Measurements from ENCODE around the gene CD79B. TPM values are rescaled to one million over a fixed set of nuclear protein-coding genes. Genes with fewer than 3 reads are reported as not detected.
"Not testable (repeated sequence)": the region's sequence is repeated elsewhere in the genome, so short reads cannot be mapped to it uniquely, and the experiment has no call there.

Gene CD79B
- total RNA-seq, 1 donor from 2014 or later = 4.8 TPM

GRCh38 chr17:63911657-63912100 lies 20.5 kb downstream of the CD79B start:
- DNase-seq (ENCODE audit: low read depth) = peak; percentile 31

- no peak for DNase-seq (ENCODE audit: low read depth)
Observed at GRCh38 chr17:63911041-63911635, 21.0 kb downstream of the CD79B start, which contains the start of gene CSHL1. Gene CSHL1 (minus strand): TSS chr17:63911258. CDS start chr17:63911196, 62 bp downstream.

GRCh38 chr17:63910096-63910495 lies 22.0 kb downstream of the CD79B start:
- no peak for DNase-seq (ENCODE audit: low read depth)

- not testable (repeated sequence) for DNase-seq (ENCODE audit: low read depth)
Observed at GRCh38 chr17:63909586-63909985, 22.5 kb downstream of the CD79B start.

GRCh38 chr17:63907161-63907778 lies 24.9 kb downstream of the CD79B start:
- DNase-seq (ENCODE audit: low read depth) = peak; percentile 13

- DNase-seq (ENCODE audit: low read depth) = not testable (repeated sequence)
Observed at GRCh38 chr17:63904796-63905195, 27.3 kb downstream of the CD79B start.

GRCh38 chr17:63903787-63904201 lies 28.3 kb downstream of the CD79B start:
- peak; percentile 11 for DNase-seq (ENCODE audit: low read depth)

GRCh38 chr17:63901971-63902370 lies 30.2 kb downstream of the CD79B start:
- DNase-seq (ENCODE audit: low read depth) = peak; percentile 14

- not testable (repeated sequence) for DNase-seq (ENCODE audit: low read depth)
Observed at GRCh38 chr17:63898899-63899798, 33.0 kb downstream of the CD79B start.

GRCh38 chr17:63896524-63897354 lies 35.4 kb downstream of the CD79B start, which contains the start of gene CSH1:
Gene CSH1 (minus strand): TSS chr17:63896574. CDS start chr17:63896511, 63 bp downstream.
- not testable (repeated sequence) for DNase-seq (ENCODE audit: low read depth)

GRCh38 chr17:63894821-63895220 lies 37.3 kb downstream of the CD79B start:
- DNase-seq (ENCODE audit: low read depth) = not testable (repeated sequence)

- DNase-seq (ENCODE audit: low read depth) = not testable (repeated sequence)
Observed at GRCh38 chr17:63894021-63894420, 38.1 kb downstream of the CD79B start.

- DNase-seq (ENCODE audit: low read depth) = peak; percentile 17
Observed at GRCh38 chr17:63892316-63893037, 39.7 kb downstream of the CD79B start.

- DNase-seq (ENCODE audit: low read depth) = peak; percentile 51
Observed at GRCh38 chr17:63889026-63889848, 42.9 kb downstream of the CD79B start.

GRCh38 chr17:63885119-63885518 lies 47.0 kb downstream of the CD79B start:
- not testable (repeated sequence) for DNase-seq (ENCODE audit: low read depth)

- DNase-seq (ENCODE audit: low read depth) = not testable (repeated sequence)
Observed at GRCh38 chr17:63882626-63883126, 49.5 kb downstream of the CD79B start.

GRCh38 chr17:63881935-63882601 lies 50.1 kb downstream of the CD79B start, which contains the start of gene GH2:
Gene GH2 (minus strand): TSS chr17:63881944. CDS start chr17:63881801, 143 bp downstream.
- peak; percentile 31 for DNase-seq (ENCODE audit: low read depth)

- peak; percentile 10 for DNase-seq (ENCODE audit: low read depth)
Observed at GRCh38 chr17:63881337-63881736, 50.8 kb downstream of the CD79B start.

Measured in myocyte (in vitro differentiated cells).